GM12878 (cell line): ENCODE measurements around the gene PLOD2. TPM values are rescaled to one million over a fixed set of nuclear protein-coding genes. Genes with fewer than 3 reads are reported as not detected.

Experiments used
- ATAC-seq: fragments of 200-7000 bp; cut with Tn5 transposase; 3 replicates; pipeline ENCODE4 v1.9.1; 2020; ENCODE audit warnings: mild to moderate bottlenecking, moderate library complexity
- BruUV-seq: library from RNA; stranded (reverse); fragments of 400-500 nt; replicated peaks from 2 replicates; lab custom pipeline; 2021; lab: Mats Ljungman, UMichigan
- CTCF ChIA-PET: fragments of 300-600 bp; sonication (Branson Sonifier 250); formaldehyde crosslinking; extraction: SDS; loops from one replicate; lab custom pipeline; 2021; ENCODE audit warnings: inconsistent platforms; lab: Yijun Ruan, JAX
- POLR2A ChIA-PET: fragments of 350-600 bp; formaldehyde crosslinking; extraction: SDS; loops from one replicate; lab custom pipeline; 2021; ENCODE audit warnings: inconsistent platforms; lab: Charles Lee
- RAD21 ChIA-PET: fragments of 300-600 bp; sonication (Branson Sonifier 250); formaldehyde crosslinking; loops from one replicate; lab custom pipeline; 2023; ENCODE audit warnings: antibody characterized with exemption; ENCODE audit not compliant: unreplicated experiment; lab: Charles Lee
- SMC1A ChIA-PET: fragments of 300-600 bp; sonication (Branson Sonifier 250); formaldehyde crosslinking; loops from one replicate; lab custom pipeline; 2023; ENCODE audit not compliant: unreplicated experiment, uncharacterized antibody; lab: Charles Lee
- DNase-seq: peaks from one replicate; pipeline ENCODE4 v3.0.0-alpha.2; 2011; ENCODE audit warnings: low read depth, low spot score
- FAIRE-seq: peaks from 3 replicates; lab custom pipeline; 2011; peaks lifted over from hg19 to GRCh38; lab: Jason Lieb, UNC
- H2AFZ ChIP-seq: 2 replicates; pipeline ENCODE4 v1.6.0; 2011; ENCODE audit warnings: low read depth, low read length, control low read depth; ENCODE audit not compliant: control insufficient read depth
- H3K27ac ChIP-seq: 2 replicates; pipeline ENCODE4 v1.5.1; 2011; ENCODE audit warnings: control low read depth; ENCODE audit not compliant: control insufficient read depth, insufficient read depth
- H3K27me3 ChIP-seq, 2 experiments: replicated peaks in 1 of 2; 2 replicates each; pipeline versions ENCODE4 v1.6.0 to v1.6.1; 2011; ENCODE audit warnings: low read length in 1 of 2; ENCODE audit not compliant: control insufficient read depth in 2 of 2, insufficient read depth in 2 of 2
- H3K36me3 ChIP-seq, 2 experiments: 2 replicates each; pipeline ENCODE4 v1.5.1; 2011; ENCODE audit warnings: low read length in 1 of 2; ENCODE audit not compliant: control insufficient read depth in 2 of 2, insufficient read depth in 2 of 2
- H3K4me1 ChIP-seq: 2 replicates; pipeline ENCODE4 v1.6.1; 2011; ENCODE audit warnings: mild to moderate bottlenecking, low read length, moderate library complexity, mixed read lengths; ENCODE audit not compliant: control insufficient read depth, insufficient read depth
- H3K4me2 ChIP-seq: 2 replicates; pipeline ENCODE4 v1.6.0; 2011; ENCODE audit warnings: control low read depth; ENCODE audit not compliant: control insufficient read depth, insufficient read depth
- H3K4me3 ChIP-seq: fragments of 200-600 bp; sonication (generic); 2 replicates; pipeline ENCODE4 v1.5.1; 2016
- H3K79me2 ChIP-seq: 2 replicates; pipeline ENCODE4 v1.6.0; 2011; ENCODE audit warnings: low read length; ENCODE audit not compliant: control insufficient read depth, insufficient read depth
- H3K9ac ChIP-seq: 2 replicates; pipeline ENCODE4 v1.8.0; 2011; ENCODE audit warnings: low read length, control low read depth, mixed read lengths; ENCODE audit not compliant: control insufficient read depth, insufficient read depth
- H3K9me3 ChIP-seq: replicated peaks from 3 replicates; pipeline ENCODE4 v1.5.1; 2011; ENCODE audit warnings: mild to moderate bottlenecking, low read length; ENCODE audit not compliant: control insufficient read depth, insufficient read depth
- H4K20me1 ChIP-seq: 2 replicates; pipeline ENCODE4 v1.6.0; 2011; ENCODE audit not compliant: control insufficient read depth, insufficient read depth
- CBX3 ChIP-seq: fragments of 200-600 bp; sonication (generic); IDR thresholded peaks from 2 replicates; pipeline ENCODE4 v1.6.1; 2016; ENCODE audit warnings: low read depth, borderline replicate concordance
- EP300 ChIP-seq, 2 experiments: fragments of 150-350 bp in 1 of 2; IDR thresholded peaks; 2 replicates each; pipeline ENCODE4 v1.6.1; 2011 to 2012; ENCODE audit warnings: low read depth in 2 of 2, low read length in 2 of 2, borderline replicate concordance in 1 of 2, improper control_type of control experiment in 1 of 2, inconsistent platforms in 1 of 2; ENCODE audit not compliant: control insufficient read depth in 1 of 2
- MLLT1 ChIP-seq: fragments of 450-650 bp; IDR thresholded peaks from 2 replicates; pipeline ENCODE4 v1.6.1; 2016; ENCODE audit warnings: mild to moderate bottlenecking
- NKRF ChIP-seq: fragments of 450-650 bp; conservative IDR thresholded peaks from 2 replicates; pipeline ENCODE4 v1.6.1; 2017; ENCODE audit warnings: mild to moderate bottlenecking, moderate library complexity
- TCF3 ChIP-seq: IDR thresholded peaks from 2 replicates; pipeline ENCODE4 v1.6.1; 2012; ENCODE audit warnings: low read depth, mild to moderate bottlenecking, low read length, borderline replicate concordance; ENCODE audit not compliant: insufficient read depth
- ZBTB4 ChIP-seq: fragments of 450-650 bp; formaldehyde crosslinking; IDR thresholded peaks from 2 replicates; pipeline ENCODE4 v1.4.0; 2022; ENCODE audit warnings: mild to moderate bottlenecking, moderate library complexity
- ZNF622 ChIP-seq: fragments of 450-650 bp; IDR thresholded peaks from 2 replicates; pipeline ENCODE4 v1.6.1; 2017; ENCODE audit warnings: mild to moderate bottlenecking, inconsistent platforms
- ZSCAN29 ChIP-seq: fragments of 450-650 bp; IDR thresholded peaks from 2 replicates; pipeline ENCODE4 v1.6.1; 2017; ENCODE audit warnings: mild to moderate bottlenecking, moderate library complexity
- ZZZ3 ChIP-seq: IDR thresholded peaks from 2 replicates; pipeline ENCODE4 v1.6.1; 2011; ENCODE audit warnings: low read depth; ENCODE audit not compliant: control insufficient read depth, insufficient read length
- WGBS: methylation state at CpG from one replicate; pipeline ENCODE4 v1.1.6; 2016; ENCODE audit warnings: low lambda C conversion rate; ENCODE audit not compliant: insufficient replicate concordance, insufficient coverage; ENCODE audit errors: missing lambda C conversion rate; 5-methylcytosine and 5-hydroxymethylcytosine counted together
- in situ Hi-C: fragments of 300-500 bp; cut with MboI; formaldehyde crosslinking; loops from 9 replicates; pipeline ENCODE4 v1.14.3; 2018; ENCODE audit warnings: mixed read lengths
- intact Hi-C: fragments of 100-400 bp; cut with micrococcal nuclease; formaldehyde crosslinking; loops from one replicate; pipeline ENCODE4 v1.14.2; 2022; ENCODE audit not compliant: unreplicated experiment
- polyA plus RNA-seq, 11 experiments: library from polyadenylated mRNA; depleted of rRNA in 4 of 11; unstranded in 6 of 11; stranded (reverse) in 5 of 11; fragments of >200 nt; fragmentation: Nextera tagmentation in 4 of 11; fragmentation: Illumina TruSeq in 1 of 11; extraction: Ambion mirVana in 4 of 11; extraction: Trizol in 1 of 11; gene quantifications; 1 replicate in 1 of 11; 2 replicates in 10 of 11; pipeline versions ENCODE4 v1.2.1 to v1.2.3, GENCODE V29; 2011 to 2016; ENCODE audit warnings: inconsistent platforms in 2 of 11, missing spikeins in 2 of 11, low read depth in 1 of 11
- total RNA-seq, 4 experiments: library from RNA; depleted of rRNA in 3 of 4; stranded (reverse); fragments of >200 nt in 3 of 4; fragmentation: Illumina TruSeq in 1 of 4; extraction: Trizol in 1 of 4; gene quantifications; 2 replicates each; pipeline versions ENCODE4 v1.2.1 to v1.2.3, GENCODE V29; 2013 to 2021

The PLOD2 gene
- total and polyA plus RNA-seq, 10 of the 15 experiments (the other 5 are each of a cell fraction or from before 2014, with no cell fraction given), result 0.03 to 0.56 (median 0.33) TPM; not detected in 4

- no peak for DNase-seq
- no peak overlapping the region for H2AFZ ChIP-seq
- no TSS peak for BruUV-seq
- H4K20me1 ChIP-seq, result no peaks in the 10 kb centered on the region
- no peaks in the 10 kb centered on the region for H3K79me2 ChIP-seq
- H3K4me2 ChIP-seq, result no peak overlapping the region
- in situ Hi-C loops, result no loop called here
- no peak for ATAC-seq
- TF ChIP-seq CBX3, result no peak
- TF ChIP-seq, all 136 proteins: peak for 0
- Histone ChIP-seq H3K4me3 (no peak overlapping the region), H3K9ac (no peak overlapping the region), H3K9me3 (no peaks in the 10 kb centered on the region), H3K27ac (no peak overlapping the region), H3K36me3 (no peaks in the 10 kb centered on the region), H3K4me1 (no peaks in the 10 kb centered on the region), H3K27me3 (no peaks in the 10 kb centered on the region)
- CTCF ChIA-PET, result no interaction called here
- SMC1A ChIA-PET, result no interaction called here
- no peak for FAIRE-seq
- intact Hi-C loops, result no loop called here
- POLR2A ChIA-PET, result no interaction called here
- WGBS, result 0% methylated on average over 1 of the region's 1 CpG
- RAD21 ChIA-PET, result interaction anchor here (2.3 kb wide), 1 partner anchor 22 kb away, joined by 5 read pairs; no protein-coding TSS in a partner anchor
Observed at GRCh38 chr3:146087116-146087515, 73.9 kb downstream of the PLOD2 start.

- CTCF ChIA-PET, result interaction anchor here (0.7 kb wide), 1 partner anchor 22 kb away, joined by 3 read pairs; no protein-coding TSS in a partner anchor
- RAD21 ChIA-PET, result no interaction called here
- 0% methylated on average over 3 of the region's 3 CpGs for WGBS
- TF ChIP-seq NKRF (no peak), MLLT1 (no peak), EP300 (IDR thresholded peaks at IDR 0.05; ENCODE audit: borderline replicate concordance in 1 of 2, control insufficient read depth in 1 of 2, low read depth in 2 of 2, low read length in 2 of 2) (no peak), ZBTB4 (CRISPR knock-in tag) (no peak), ZNF622 (no peak), TCF3 (no peak), ZZZ3 (no peak), ZSCAN29 (no peak)
Observed at GRCh38 chr3:146086211-146086610, 74.8 kb downstream of the PLOD2 start.

More at GRCh38 chr3:146086211-146086610, 74.8 kb downstream of the PLOD2 start:
- no TSS peak for BruUV-seq
- POLR2A ChIA-PET, result no interaction called here
- FAIRE-seq (no peak), ATAC-seq (no peak), DNase-seq (no peak)
- Histone ChIP-seq H3K4me2 (no peak overlapping the region), H4K20me1 (no peaks in the 10 kb centered on the region), H2AFZ (no peak overlapping the region), H3K9ac (no peak overlapping the region), H3K36me3 (no peaks in the 10 kb centered on the region), H3K4me3 (no peak overlapping the region), H3K79me2 (no peaks in the 10 kb centered on the region), H3K4me1 (no peaks in the 10 kb centered on the region), H3K27me3 (no peaks in the 10 kb centered on the region), H3K27ac (no peak overlapping the region), H3K9me3 (no peaks in the 10 kb centered on the region)
- in situ Hi-C loops (no loop called here), intact Hi-C loops (no loop called here)
- SMC1A ChIA-PET, result no interaction called here
